Measurements from ENCODE around the gene TNP1. TPM values are rescaled to one million over a fixed set of nuclear protein-coding genes. Genes with fewer than 3 reads are reported as not detected.

TNP1 gene
- total and polyA plus RNA-seq, 2 experiments from 2014 or later = not detected

GRCh38 chr2:216810399-216811160, 49.3 kb downstream of the TNP1 start:
- no peak overlapping the region for H3K27ac Mint-ChIP-seq
- no peak for DNase-seq (ENCODE audit: low spot score)
- no peaks in the 10 kb centered on the region; the same call in 2 of the 3 replicates for H3K36me3 Mint-ChIP-seq (ENCODE audit: low read depth)
- no peaks in the 10 kb centered on the region for H3K27me3 ChIP-seq (ENCODE audit: insufficient read depth)
- no peaks in the 10 kb centered on the region for H3K9me3 Mint-ChIP-seq
- ATAC-seq = no peak
- no peak for TF ChIP-seq REST (IDR thresholded peaks at IDR 0.05; ENCODE audit: unreplicated experiment)
- no peak for TF ChIP-seq CTCF (conservative IDR thresholded peaks at IDR 0.05; ENCODE audit: low read depth in 2 of 2)
- no peak for TF ChIP-seq POLR2AphosphoS5 (IDR thresholded peaks at IDR 0.05; ENCODE audit: low read depth)
- TF ChIP-seq ZNF331 (CRISPR knock-in tag; IDR thresholded peaks at IDR 0.05; ENCODE audit: low read depth) = no peak
- no peak for TF ChIP-seq EZH2phosphoT487 (IDR thresholded peaks at IDR 0.05; ENCODE audit: unreplicated experiment)
- TF ChIP-seq JUNB (IDR thresholded peaks at IDR 0.05; ENCODE audit: unreplicated experiment) = no peak
- no peak for TF ChIP-seq EZH2 (IDR thresholded peaks at IDR 0.05; ENCODE audit: low read depth, unreplicated experiment)
- TF ChIP-seq CREB1 (CRISPR knock-in tag; IDR thresholded peaks at IDR 0.05; ENCODE audit: low read depth) = no peak
- TF ChIP-seq ZNF462 (CRISPR knock-in tag; IDR thresholded peaks at IDR 0.05) = no peak
- no peak for TF ChIP-seq NANOG (IDR thresholded peaks at IDR 0.05; ENCODE audit: borderline replicate concordance)
- TF ChIP-seq STAT1 (IDR thresholded peaks at IDR 0.05; ENCODE audit: unreplicated experiment) = no peak
- no peak for TF ChIP-seq ZNF114 (CRISPR knock-in tag; IDR thresholded peaks at IDR 0.05)
- no peak for TF ChIP-seq ETS1 (IDR thresholded peaks at IDR 0.05)
- peaks cover 5% of the 10 kb centered on the region for H3K27me3 Mint-ChIP-seq (ENCODE audit: insufficient read depth, low read depth, poor library complexity)
- H3K4me2 ChIP-seq = no peak overlapping the region
- no peak overlapping the region for H3K4me3 ChIP-seq
- H3F3A ChIP-seq (replicated peaks; ENCODE audit: low read depth) = no peaks in the 10 kb centered on the region
- no peaks in the 10 kb centered on the region for H3K79me2 ChIP-seq (replicated peaks; ENCODE audit: insufficient read depth)
- no peak overlapping the region for H3K27ac ChIP-seq (ENCODE audit: low read depth)
- no peaks in the 10 kb centered on the region for H3K4me1 ChIP-seq (ENCODE audit: insufficient read depth)
- H3K4me3 Mint-ChIP-seq = no peak overlapping the region
- no peak overlapping the region for H2AFZ ChIP-seq
- H3K4me1 Mint-ChIP-seq = no peaks in the 10 kb centered on the region
- peaks cover 9% of the 10 kb centered on the region; the same call in 1 of the 2 replicates for H3K9me2 ChIP-seq (ENCODE audit: insufficient read depth)
- no peaks in the 10 kb centered on the region for H3K36me3 ChIP-seq (ENCODE audit: insufficient read depth)
- H4K20me1 ChIP-seq (replicated peaks; ENCODE audit: insufficient read depth) = no peaks in the 10 kb centered on the region
